T1000 (cell line): ENCODE measurements around the gene FAM229B.
"Not testable (repeated sequence)": the region's sequence is repeated elsewhere in the genome, so short reads cannot be mapped to it uniquely, and the experiment has no call there.

Experiments
- DNase-seq: peaks from one replicate; lab custom pipeline; 2025; ENCODE audit warnings: mixed read lengths; lab: John Stamatoyannopoulos, UW

The FAM229B gene

GRCh38 chr6:112087136-112087911, at the start of gene FAM229B, which contains the start of gene TUBE1:
TSS of gene FAM229B (plus strand) at chr6:112087591. CDS start at chr6:112099284, 11,693 bp downstream.
TSS of gene TUBE1 (minus strand) at chr6:112087482. CDS start at chr6:112087434, 48 bp downstream.
- peak; percentile 85 for DNase-seq

- DNase-seq: peak; percentile 79
Observed at GRCh38 chr6:112037783-112038216, 49.6 kb upstream of the FAM229B start.

GRCh38 chr6:112038268-112038667, 49.1 kb upstream of the FAM229B start:
- DNase-seq: no peak

- no peak for DNase-seq
Observed at GRCh38 chr6:112038756-112039430, 48.5 kb upstream of the FAM229B start.

- no peak for DNase-seq
Observed at GRCh38 chr6:112039431-112039770, 48.0 kb upstream of the FAM229B start.

- no peak for DNase-seq
Observed at GRCh38 chr6:112040956-112041355, 46.4 kb upstream of the FAM229B start.

GRCh38 chr6:112041535-112041934, 45.9 kb upstream of the FAM229B start:
- DNase-seq: no peak

GRCh38 chr6:112043032-112044007, 44.1 kb upstream of the FAM229B start:
- DNase-seq: peak; percentile 75

GRCh38 chr6:112044196-112044595, 43.2 kb upstream of the FAM229B start:
- DNase-seq: no peak

GRCh38 chr6:112044856-112045255, 42.5 kb upstream of the FAM229B start:
- DNase-seq: no peak

GRCh38 chr6:112047523-112047922, 39.9 kb upstream of the FAM229B start:
- DNase-seq: not testable (repeated sequence)

GRCh38 chr6:112049026-112049799, 38.2 kb upstream of the FAM229B start:
- DNase-seq: no peak

GRCh38 chr6:112049996-112050395, 37.4 kb upstream of the FAM229B start:
- no peak for DNase-seq

GRCh38 chr6:112050429-112050828, 37.0 kb upstream of the FAM229B start:
- DNase-seq: no peak

- not testable (repeated sequence) for DNase-seq
Observed at GRCh38 chr6:112051251-112051740, 36.1 kb upstream of the FAM229B start.

- DNase-seq: no peak
Observed at GRCh38 chr6:112054001-112054400, 33.4 kb upstream of the FAM229B start, which contains the start of gene CCN6. TSS of gene CCN6 (plus strand) at chr6:112054104. CDS start at chr6:112054358, 254 bp downstream.

GRCh38 chr6:112054555-112055190, 32.7 kb upstream of the FAM229B start:
- no peak for DNase-seq

- DNase-seq: no peak
Observed at GRCh38 chr6:112058243-112059032, 29.0 kb upstream of the FAM229B start.

GRCh38 chr6:112061605-112062004, 25.8 kb upstream of the FAM229B start:
- DNase-seq: no peak

- DNase-seq: no peak
Observed at GRCh38 chr6:112062966-112063365, 24.4 kb upstream of the FAM229B start.
